AG09309 (cell line): ENCODE results near the gene RAD18.
A peak's percentile ranks its signal among the peaks of the same experiment; 100 is the strongest.

Experiments
- DNase-seq: peaks from one replicate; pipeline ENCODE4 v3.0.0-alpha.2; 2010; ENCODE audit warnings: low read depth
- H3K4me3 ChIP-seq: 2 replicates; pipeline ENCODE4 v1.5.1; 2011; ENCODE audit warnings: mild to moderate bottlenecking, low read depth, low read length, moderate library complexity; ENCODE audit not compliant: control insufficient read depth
- TF ChIP-seq, protein P1 (sequence below): IDR thresholded peaks from 2 replicates; pipeline ENCODE4 v1.5.1; 2011; ENCODE audit warnings: mild to moderate bottlenecking, low read depth, low read length, inconsistent platforms; ENCODE audit not compliant: insufficient read depth, control insufficient read depth; ENCODE audit errors: missing control alignments

Gene RAD18

DNA sequence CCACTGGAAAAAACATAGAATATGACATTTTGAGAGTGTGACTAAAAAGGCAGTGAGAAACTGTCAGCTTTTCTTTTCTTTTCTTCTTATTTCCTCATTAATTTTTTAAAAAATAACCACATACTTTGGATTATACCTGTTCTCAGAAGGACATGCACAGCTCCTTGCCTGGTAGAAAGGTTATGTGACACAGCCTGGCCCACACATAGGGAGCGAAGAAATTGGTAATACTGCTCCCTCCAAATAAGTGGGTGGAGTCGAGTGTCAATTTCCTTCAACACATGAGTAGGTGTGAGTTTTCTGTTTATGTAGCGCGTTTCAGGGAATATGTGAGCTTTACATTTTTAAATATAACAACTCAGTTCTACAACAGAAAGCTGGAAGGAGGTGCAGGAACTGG, 28.9 kb upstream of the RAD18 start:
- no peak overlapping the region for H3K4me3 ChIP-seq
- TF ChIP-seq, protein P1, sequence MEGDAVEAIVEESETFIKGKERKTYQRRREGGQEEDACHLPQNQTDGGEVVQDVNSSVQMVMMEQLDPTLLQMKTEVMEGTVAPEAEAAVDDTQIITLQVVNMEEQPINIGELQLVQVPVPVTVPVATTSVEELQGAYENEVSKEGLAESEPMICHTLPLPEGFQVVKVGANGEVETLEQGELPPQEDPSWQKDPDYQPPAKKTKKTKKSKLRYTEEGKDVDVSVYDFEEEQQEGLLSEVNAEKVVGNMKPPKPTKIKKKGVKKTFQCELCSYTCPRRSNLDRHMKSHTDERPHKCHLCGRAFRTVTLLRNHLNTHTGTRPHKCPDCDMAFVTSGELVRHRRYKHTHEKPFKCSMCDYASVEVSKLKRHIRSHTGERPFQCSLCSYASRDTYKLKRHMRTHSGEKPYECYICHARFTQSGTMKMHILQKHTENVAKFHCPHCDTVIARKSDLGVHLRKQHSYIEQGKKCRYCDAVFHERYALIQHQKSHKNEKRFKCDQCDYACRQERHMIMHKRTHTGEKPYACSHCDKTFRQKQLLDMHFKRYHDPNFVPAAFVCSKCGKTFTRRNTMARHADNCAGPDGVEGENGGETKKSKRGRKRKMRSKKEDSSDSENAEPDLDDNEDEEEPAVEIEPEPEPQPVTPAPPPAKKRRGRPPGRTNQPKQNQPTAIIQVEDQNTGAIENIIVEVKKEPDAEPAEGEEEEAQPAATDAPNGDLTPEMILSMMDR: no peak
- DNase-seq: no peak

DNA sequence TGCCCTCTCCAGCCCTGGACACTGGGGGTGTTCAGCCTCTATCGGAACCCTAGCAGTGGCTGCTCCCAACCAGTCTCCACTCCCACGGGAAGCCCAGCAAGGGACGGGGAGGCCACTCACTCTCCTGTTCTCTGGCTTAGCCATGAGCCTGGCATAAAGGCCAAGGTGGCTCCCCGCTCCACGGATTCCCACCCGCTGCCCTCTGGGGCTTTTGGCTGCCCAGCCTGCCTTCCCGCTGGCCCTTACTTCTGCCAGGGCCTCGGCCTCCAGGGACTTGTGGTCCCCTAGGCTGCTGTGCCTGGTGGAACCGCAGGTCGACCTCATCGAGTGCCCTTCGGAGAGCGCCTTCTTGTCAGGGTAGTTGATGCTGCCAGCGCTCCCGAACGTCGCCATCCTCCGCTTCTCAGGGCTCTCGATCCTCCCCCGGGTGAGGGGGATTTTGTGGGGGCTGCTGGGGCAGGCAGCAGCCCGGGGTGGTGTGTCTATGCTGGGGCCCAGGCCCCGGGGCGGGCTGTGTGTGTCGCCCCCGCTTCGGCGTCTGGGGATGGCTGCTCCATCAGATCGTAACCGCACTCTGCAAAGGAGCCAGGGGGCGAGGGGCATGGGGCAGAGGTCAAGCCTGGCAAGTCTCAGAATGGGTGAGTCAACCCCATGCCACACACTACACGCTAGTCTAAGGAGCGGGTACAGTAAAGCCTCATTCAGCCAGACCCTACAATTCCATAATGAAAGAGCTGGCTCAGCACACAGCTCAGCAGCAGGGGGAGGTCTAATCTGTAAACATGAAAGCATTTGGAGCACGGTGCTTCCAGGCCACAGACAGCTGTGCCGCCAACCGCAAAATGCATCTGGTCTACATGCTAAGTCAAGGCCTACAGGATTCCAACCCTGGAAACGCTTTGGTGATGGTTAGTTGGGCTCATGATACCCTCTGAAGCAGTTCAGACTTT, 27.3 kb upstream of the RAD18 start:
- TF ChIP-seq, protein P1: peak; percentile 25
- no peak overlapping the region for H3K4me3 ChIP-seq
- DNase-seq: peak; percentile 72

DNA sequence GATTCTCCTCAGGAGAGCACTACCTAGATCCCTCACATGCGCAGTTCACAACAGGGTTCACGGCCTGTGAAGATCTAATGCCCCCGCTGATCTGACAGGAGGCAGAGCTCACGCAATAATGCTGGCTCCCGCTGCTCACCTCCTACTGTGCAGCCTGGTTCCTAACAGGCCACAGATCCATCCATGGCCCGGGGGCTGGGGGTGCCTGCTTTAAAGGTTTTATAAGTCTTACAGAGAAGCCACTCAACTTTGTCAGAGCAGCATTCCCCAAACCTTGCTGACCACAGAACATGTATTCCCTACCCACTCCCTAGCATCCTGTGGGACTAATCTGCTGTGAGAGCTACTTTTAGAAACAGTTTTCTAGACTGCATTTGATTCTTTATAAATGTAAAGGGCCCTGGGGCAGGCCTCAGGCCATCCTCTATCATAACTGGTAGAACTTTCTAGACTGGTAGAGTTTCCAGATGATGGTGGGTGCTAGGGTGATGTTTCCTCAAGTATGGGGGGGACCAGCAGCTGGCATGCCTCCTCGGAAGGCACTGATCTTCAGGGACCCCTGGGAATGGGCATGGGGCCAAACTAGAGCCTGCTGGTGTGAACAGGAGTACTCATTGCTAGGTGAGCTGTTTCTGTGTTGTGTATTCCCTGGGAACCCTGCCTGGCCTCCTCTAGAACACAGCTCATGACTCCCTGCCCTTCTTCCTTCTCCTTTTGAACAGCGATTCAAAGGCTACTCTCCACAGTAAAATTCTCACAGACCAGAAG, 25.7 kb upstream of the RAD18 start:
- DNase-seq: no peak
- TF ChIP-seq, protein P1: no peak
- no peak overlapping the region for H3K4me3 ChIP-seq

DNA sequence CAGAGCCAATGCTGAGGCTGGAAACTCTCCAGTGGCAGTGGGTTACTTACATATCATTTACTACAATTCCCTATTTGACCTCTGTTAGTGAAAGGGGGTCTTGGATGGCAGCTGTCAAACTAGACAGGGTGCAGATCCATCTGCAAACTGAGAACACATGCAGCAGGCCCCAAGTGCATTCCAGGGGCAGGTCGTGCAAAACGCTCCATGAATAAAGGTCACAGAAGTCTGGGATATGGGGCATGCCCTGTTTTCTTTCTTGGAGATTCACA, 25.0 kb upstream of the RAD18 start:
- DNase-seq: no peak
- TF ChIP-seq, protein P1: no peak
- no peak overlapping the region for H3K4me3 ChIP-seq

DNA sequence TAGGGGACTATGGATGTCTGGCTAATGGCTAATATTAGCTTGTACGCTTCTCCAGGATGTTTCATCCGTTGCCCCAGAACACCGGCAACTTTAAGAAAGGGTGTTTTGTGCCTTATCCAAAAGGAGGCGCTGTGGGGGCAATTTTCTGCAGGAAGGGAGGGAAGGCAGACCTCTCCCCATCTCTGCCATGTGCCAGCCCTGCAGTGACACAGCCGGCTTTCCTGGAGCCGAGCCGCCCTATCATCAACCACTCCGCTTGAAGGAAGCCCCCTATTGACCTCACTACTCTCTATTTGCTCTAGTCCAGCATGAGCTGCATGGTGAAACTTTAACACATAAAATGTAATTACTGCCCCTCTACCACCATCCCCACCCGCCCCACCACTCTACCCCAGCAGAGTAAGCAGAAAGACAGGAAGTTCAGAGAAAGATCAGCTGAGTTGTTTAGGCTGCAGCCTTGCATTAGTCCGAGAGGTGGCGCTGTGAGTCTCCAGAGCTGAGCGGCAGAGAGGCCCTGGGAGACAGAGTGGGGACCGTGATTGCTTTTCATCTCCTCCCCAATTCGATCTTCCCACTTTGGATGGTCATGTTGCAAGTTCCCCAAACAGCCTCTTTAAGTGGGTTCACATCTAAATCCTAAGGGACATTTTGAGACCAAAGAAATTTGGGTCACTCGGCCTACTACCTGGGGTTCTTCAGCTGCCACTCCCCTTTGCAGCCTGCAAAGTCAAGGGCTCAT, 24.5 kb upstream of the RAD18 start:
- no peak overlapping the region for H3K4me3 ChIP-seq
- TF ChIP-seq, protein P1: peak; percentile 83
- no peak for DNase-seq

DNA sequence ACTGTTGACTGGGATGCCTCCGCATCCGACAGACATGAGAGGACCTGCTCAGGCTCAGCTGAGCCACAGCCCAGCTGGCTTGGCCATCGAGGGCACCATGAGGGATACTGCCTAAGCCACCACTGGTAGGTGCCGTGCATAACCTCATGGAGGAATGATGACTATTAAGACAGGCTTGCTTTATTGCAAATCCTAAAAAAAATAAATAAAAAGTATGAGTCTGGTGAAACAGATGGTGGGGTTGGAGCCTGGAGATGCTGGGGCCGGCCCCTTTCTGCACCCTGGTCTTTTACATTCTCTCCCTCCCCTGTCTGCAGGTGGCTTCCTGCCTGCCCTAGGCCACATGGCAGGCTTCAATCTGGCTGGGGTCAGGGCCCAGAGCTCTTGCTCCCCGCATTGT, 24.0 kb upstream of the RAD18 start:
- no peak overlapping the region for H3K4me3 ChIP-seq
- DNase-seq: no peak
- TF ChIP-seq, protein P1: no peak
